Measurements from ENCODE around the gene PPP1R13L. TPM values are rescaled to one million over a fixed set of nuclear protein-coding genes. Genes with fewer than 3 reads are reported as not detected.

The PPP1R13L gene
- total and polyA plus RNA-seq, 4 donors = 0.59 to 3.5 (median 2.0) TPM

DNA sequence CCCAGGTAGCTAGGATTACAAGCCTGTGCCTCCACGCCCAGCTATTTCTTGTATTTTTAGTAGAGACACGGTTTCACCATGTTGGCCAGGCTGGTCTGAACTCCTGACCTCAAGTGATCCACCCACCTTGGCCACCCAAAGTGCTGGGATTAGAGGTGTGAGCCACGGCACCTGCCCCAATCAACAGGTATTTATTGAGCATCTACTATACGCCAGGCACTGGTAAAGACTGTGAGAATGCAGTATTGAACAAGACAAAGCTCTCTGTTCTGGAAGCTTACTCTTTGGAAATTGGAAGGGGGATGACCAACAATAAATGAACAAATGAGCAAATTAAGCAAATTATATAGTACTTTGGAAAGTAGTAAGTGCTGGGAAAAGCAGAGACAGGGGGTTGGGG lies 40.3 kb upstream of the PPP1R13L start:
- Histone ChIP-seq H3K4me3 (ENCODE audit: low read depth, low read length) (no peak overlapping the region), H3K27ac (ENCODE audit: low read depth, low read length) (no peak overlapping the region), H3K36me3 (ENCODE audit: control insufficient read depth, insufficient read depth, low read length) (no peaks in the 10 kb centered on the region), H3K9me3 (ENCODE audit: control insufficient read depth, insufficient read depth, low read length) (no peaks in the 10 kb centered on the region), H3K4me1 (ENCODE audit: control insufficient read depth, insufficient read depth, low read length) (peaks cover 31% of the 10 kb centered on the region), H3K27me3 (ENCODE audit: control insufficient read depth, insufficient read depth, low read length) (peaks cover 2% of the 10 kb centered on the region)
- WGBS (ENCODE audit: insufficient coverage) = 90% methylated on average over 4 of the region's 4 CpGs
- DNase-seq (ENCODE audit: low read depth in 4 of 6, low spot score in 6 of 6) = no peak

DNA sequence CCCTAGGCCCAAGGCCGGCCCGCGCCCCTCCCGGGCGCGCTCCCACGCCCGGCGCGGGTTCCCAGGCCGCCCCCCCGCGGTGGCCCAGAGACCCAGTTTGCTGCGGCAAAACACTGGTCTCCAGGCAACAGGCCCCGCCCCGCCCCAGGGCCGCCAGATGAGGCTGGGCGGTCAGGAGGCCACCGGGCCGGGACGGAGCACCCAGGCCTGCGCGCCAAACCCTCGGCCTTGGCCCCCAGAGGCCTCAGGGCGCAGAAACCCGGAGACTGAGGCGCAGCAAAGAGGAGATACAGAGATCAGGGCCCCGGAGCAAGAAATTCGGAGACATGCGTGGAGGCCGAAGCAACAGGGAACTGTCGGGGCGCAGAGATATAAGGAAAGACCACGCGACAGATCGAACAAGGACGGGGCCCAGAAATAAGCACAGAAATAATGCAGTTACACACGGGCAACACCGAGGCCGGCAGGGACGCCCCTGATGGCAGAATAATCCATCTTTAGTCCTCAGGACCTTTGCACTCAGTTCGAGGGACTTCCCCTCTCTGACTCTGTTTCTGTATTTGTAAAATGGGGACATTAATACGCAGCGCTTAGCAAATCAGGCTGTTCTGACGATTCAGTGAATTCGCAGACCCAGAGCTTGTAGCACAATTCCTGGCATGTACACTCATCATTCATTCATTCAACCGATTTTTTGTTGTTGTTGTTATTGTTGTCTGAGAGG lies 39.6 kb upstream of the PPP1R13L start:
- Histone ChIP-seq H3K36me3 (ENCODE audit: control insufficient read depth, insufficient read depth, low read length) (no peaks in the 10 kb centered on the region), H3K27ac (ENCODE audit: low read depth, low read length) (peak overlapping the region; percentile 91), H3K4me3 (ENCODE audit: low read depth, low read length) (peak overlapping the region; percentile 39), H3K9me3 (ENCODE audit: control insufficient read depth, insufficient read depth, low read length) (no peaks in the 10 kb centered on the region), H3K27me3 (ENCODE audit: control insufficient read depth, insufficient read depth, low read length) (peaks cover 2% of the 10 kb centered on the region), H3K4me1 (ENCODE audit: control insufficient read depth, insufficient read depth, low read length) (peaks cover 32% of the 10 kb centered on the region)
- peak in 2 of 6 donors; percentile 70 to 92 for DNase-seq (ENCODE audit: low read depth in 4 of 6, low spot score in 6 of 6)
- 7% methylated on average over 35 of the region's 47 CpGs for WGBS (ENCODE audit: insufficient coverage)

DNA sequence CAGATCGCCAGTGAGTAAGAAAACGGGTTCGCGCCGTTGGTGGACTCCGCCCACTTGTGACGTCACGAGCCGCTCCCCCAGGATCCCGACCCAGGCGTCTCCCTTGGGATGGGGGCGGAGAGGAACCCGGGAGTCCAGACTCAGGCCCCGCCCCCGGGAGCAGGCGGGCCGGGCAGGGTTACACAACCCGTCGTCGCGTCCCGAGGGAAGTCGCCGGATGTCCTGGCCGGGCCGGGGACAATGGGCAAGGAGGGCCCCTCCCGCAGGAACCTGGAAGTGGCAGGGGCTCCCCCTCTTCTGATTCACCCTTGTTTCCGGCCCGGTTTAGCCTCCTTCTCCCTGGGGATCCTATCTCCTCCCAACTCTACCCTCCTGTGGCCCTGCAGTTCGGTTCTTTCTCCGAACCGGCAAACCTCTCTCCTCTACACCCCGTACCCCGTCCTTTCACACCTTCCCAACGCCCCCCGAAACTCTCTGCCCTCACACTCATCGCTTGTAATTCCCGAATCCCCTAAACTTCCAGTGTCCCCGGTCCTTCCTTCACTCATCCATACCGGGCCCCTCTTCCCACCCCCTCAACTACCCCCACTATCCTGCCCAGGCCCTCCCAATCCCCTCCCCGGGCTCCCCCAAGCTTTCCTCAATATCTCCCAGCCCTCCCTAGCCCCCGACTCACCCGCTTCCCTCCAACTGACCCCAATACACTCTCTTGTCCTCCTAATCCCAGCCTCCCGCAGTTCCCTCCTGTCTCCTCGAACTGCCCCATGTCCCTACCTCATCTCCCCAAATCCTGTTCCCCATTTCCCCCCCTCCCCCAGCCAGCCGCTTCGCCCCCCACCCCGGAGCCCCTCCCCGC lies 38.8 kb upstream of the PPP1R13L start:
- peak in 2 of 6 donors; percentile 76 to 89 for DNase-seq (ENCODE audit: low read depth in 4 of 6, low spot score in 6 of 6)
- 1% methylated on average over 45 of the region's 49 CpGs for WGBS (ENCODE audit: insufficient coverage)
- H3K4me1 ChIP-seq (ENCODE audit: control insufficient read depth, insufficient read depth, low read length) = peaks cover 32% of the 10 kb centered on the region
- peak overlapping the region; percentile 62 for H3K4me3 ChIP-seq (ENCODE audit: low read depth, low read length)
- H3K27me3 ChIP-seq (ENCODE audit: control insufficient read depth, insufficient read depth, low read length) = peaks cover 2% of the 10 kb centered on the region
- H3K36me3 ChIP-seq (ENCODE audit: control insufficient read depth, insufficient read depth, low read length) = no peaks in the 10 kb centered on the region
- H3K9me3 ChIP-seq (ENCODE audit: control insufficient read depth, insufficient read depth, low read length) = no peaks in the 10 kb centered on the region
- peak overlapping the region; percentile 79 for H3K27ac ChIP-seq (ENCODE audit: low read depth, low read length)

DNA sequence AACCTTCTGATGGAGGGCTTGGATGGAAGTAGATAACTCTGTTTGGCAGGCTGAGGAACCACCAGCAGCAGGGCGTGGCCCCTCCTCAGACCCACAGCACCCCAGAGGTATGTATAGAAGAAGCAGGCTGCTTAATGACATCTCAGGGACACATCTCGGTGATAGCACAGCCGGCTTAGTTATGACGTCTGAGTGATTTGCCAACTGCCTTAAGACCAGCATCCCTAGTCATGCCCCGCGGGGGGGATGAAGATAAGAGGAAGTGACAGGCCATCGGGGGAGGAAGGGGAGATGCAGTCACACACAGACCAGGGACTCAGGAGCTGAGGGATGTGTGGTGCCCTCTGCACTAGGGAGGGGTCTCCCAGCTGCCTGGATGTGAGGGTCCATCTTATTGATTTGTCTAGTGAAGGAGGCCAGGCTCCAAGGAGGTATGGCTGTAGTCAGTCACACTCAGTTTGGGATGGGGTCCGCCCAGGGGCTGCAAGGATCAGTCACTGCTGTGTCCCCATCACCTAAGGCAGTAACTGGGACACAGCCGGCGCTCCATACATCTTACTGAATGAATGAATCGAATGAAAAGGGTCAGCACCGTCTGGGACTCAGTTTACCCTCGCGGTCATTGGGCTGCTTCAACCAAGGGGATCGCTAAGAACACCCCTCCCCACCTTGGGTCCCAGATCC lies 38.1 kb upstream of the PPP1R13L start:
- Histone ChIP-seq H3K4me1 (ENCODE audit: control insufficient read depth, insufficient read depth, low read length) (peaks cover 32% of the 10 kb centered on the region), H3K36me3 (ENCODE audit: control insufficient read depth, insufficient read depth, low read length) (no peaks in the 10 kb centered on the region), H3K27me3 (ENCODE audit: control insufficient read depth, insufficient read depth, low read length) (peaks cover 2% of the 10 kb centered on the region), H3K27ac (ENCODE audit: low read depth, low read length) (peak overlapping the region; percentile 79), H3K9me3 (ENCODE audit: control insufficient read depth, insufficient read depth, low read length) (no peaks in the 10 kb centered on the region), H3K4me3 (ENCODE audit: low read depth, low read length) (peak overlapping the region; percentile 62)
- WGBS (ENCODE audit: insufficient coverage) = 16% methylated on average over 13 of the region's 15 CpGs
- DNase-seq (ENCODE audit: low read depth in 4 of 6, low spot score in 6 of 6) = peak in 2 of 6 donors; percentile 31 to 41

DNA sequence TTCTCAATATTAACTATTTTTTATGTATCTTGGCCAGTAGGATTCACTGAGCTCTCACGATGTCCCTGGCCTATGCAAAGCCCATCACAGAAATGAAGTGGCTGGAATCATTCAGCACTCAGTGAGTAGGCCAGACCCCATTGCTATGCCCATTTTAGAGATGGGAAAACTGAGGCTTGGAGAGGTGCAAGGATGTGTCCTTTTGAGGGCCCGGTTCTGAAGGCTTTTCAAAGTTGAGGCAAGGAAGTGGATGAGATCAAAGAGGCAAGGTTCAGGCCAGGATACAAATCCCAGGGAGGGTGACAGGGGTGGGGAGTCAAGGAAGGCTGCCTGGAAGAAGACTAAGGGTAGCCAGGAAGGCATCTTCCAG lies 37.5 kb upstream of the PPP1R13L start:
- Histone ChIP-seq H3K27me3 (ENCODE audit: control insufficient read depth, insufficient read depth, low read length) (peaks cover 2% of the 10 kb centered on the region), H3K4me3 (ENCODE audit: low read depth, low read length) (no peak overlapping the region), H3K36me3 (ENCODE audit: control insufficient read depth, insufficient read depth, low read length) (no peaks in the 10 kb centered on the region), H3K4me1 (ENCODE audit: control insufficient read depth, insufficient read depth, low read length) (peaks cover 32% of the 10 kb centered on the region), H3K9me3 (ENCODE audit: control insufficient read depth, insufficient read depth, low read length) (no peaks in the 10 kb centered on the region), H3K27ac (ENCODE audit: low read depth, low read length) (no peak overlapping the region)
- WGBS (ENCODE audit: insufficient coverage) = 92% methylated on average over 2 of the region's 2 CpGs
- DNase-seq (ENCODE audit: low read depth in 4 of 6, low spot score in 6 of 6) = no peak

DNA sequence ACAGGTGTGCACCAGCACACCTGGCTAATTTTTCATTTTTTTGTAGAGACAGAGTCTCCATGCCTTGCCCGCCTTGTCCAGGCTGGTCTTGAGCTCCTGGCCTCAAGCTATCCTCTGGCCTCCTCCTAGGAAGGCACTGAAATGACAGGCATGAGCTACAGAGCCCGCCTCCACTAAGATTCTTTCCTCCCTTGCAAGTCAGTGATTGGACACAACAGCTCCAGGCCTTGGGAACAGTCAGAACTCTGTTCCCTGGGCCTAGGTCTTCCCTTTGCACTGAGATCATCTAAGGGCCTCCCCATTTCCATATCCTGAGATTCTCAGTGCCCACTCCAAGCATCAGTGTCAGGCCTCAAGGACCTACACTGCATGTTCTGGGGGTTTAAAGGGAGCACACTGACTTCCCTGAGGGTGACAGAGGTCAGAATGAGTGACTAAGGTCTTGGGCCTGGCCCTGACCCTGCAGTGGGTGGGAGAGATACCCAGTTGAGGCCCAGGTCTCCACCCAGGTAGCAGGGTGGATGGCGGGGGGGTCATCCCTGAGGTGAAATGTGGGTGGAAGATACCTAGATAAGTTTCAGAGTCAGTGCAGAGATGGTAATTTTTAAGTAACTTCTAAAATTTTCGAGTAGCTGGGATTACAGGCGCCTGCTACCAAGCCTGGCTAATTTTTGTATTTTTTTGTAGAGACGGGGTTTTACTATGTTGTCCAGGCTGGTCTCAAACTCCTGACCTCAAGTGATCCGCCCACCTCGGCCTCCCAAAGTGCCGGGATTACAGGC lies 36.2 kb upstream of the PPP1R13L start:
- no peaks in the 10 kb centered on the region for H3K9me3 ChIP-seq (ENCODE audit: control insufficient read depth, insufficient read depth, low read length)
- no peak overlapping the region for H3K4me3 ChIP-seq (ENCODE audit: low read depth, low read length)
- peaks cover 2% of the 10 kb centered on the region for H3K27me3 ChIP-seq (ENCODE audit: control insufficient read depth, insufficient read depth, low read length)
- H3K27ac ChIP-seq (ENCODE audit: low read depth, low read length) = no peak overlapping the region
- DNase-seq (ENCODE audit: low read depth in 4 of 6, low spot score in 6 of 6) = peak in 1 of 6 donors; percentile 24
- no peaks in the 10 kb centered on the region for H3K36me3 ChIP-seq (ENCODE audit: control insufficient read depth, insufficient read depth, low read length)
- 98% methylated on average over 5 of the region's 9 CpGs for WGBS (ENCODE audit: insufficient coverage)
- peaks cover 32% of the 10 kb centered on the region for H3K4me1 ChIP-seq (ENCODE audit: control insufficient read depth, insufficient read depth, low read length)

DNA sequence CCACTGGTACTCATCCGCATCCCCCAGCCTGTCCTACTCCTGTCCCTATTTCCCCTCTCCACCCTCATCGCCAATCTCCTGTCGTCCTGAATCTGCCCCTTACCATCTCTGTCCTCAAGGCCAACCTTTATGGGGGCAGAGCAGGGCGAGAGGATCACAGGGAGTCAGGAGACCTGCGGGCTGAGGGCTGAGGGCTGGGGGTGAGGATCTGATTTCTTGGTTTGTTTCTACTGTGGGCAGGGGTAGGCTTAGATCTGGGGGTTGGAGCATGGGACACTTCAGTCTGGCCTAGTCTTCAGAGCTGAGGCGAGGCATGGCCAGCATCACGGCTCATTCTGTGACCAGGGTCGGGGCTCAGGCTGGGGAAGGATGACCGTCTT lies 35.4 kb upstream of the PPP1R13L start:
- peak in 1 of 6 donors; percentile 23 for DNase-seq (ENCODE audit: low read depth in 4 of 6, low spot score in 6 of 6)
- Histone ChIP-seq H3K4me3 (ENCODE audit: low read depth, low read length) (peak overlapping the region; percentile 41), H3K36me3 (ENCODE audit: control insufficient read depth, insufficient read depth, low read length) (no peaks in the 10 kb centered on the region), H3K27me3 (ENCODE audit: control insufficient read depth, insufficient read depth, low read length) (peaks cover 2% of the 10 kb centered on the region), H3K27ac (ENCODE audit: low read depth, low read length) (peak overlapping the region; percentile 35), H3K4me1 (ENCODE audit: control insufficient read depth, insufficient read depth, low read length) (peaks cover 32% of the 10 kb centered on the region), H3K9me3 (ENCODE audit: control insufficient read depth, insufficient read depth, low read length) (no peaks in the 10 kb centered on the region)
- 77% methylated on average over 5 of the region's 9 CpGs for WGBS (ENCODE audit: insufficient coverage)

DNA sequence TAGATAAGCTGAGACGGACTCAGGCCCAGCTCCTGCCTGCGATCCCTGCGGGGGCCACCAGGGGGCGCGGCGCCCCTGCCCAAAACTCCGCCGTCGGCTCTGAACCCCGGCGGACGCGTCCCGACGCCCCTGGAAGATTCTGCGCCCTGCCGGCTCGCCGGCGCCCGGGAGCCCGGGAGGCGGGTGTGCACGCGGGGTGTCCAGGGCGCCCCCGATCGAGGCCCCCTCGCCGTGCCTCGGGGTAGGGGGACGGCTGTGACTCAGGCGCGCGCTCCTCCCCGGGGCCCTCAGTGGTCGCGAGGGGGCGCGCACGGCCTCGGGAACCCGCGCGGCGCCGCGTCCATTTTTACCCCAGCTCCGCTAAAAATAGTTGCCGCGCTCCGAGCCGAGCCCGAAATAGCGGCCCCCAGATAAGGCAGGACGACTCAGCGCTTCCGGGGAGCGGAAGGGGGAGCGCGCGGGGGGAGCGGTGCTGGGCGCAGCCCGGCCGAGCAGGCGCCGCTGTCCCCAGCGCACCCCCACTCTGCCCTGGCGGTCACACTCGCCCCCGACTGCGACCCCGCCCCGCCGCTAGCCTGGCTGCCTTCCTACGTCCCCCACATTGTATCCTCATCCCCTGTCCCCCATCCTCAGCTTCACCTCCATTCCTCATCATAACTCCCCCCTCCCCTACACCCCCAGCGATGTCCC lies 34.8 kb upstream of the PPP1R13L start:
- peak in 3 of 6 donors; percentile 53 to 92 (median 84) for DNase-seq (ENCODE audit: low read depth in 4 of 6, low spot score in 6 of 6)
- H3K27me3 ChIP-seq (ENCODE audit: control insufficient read depth, insufficient read depth, low read length) = peaks cover 2% of the 10 kb centered on the region
- 0% methylated on average over 77 of the region's 78 CpGs for WGBS (ENCODE audit: insufficient coverage)
- H3K9me3 ChIP-seq (ENCODE audit: control insufficient read depth, insufficient read depth, low read length) = no peaks in the 10 kb centered on the region
- H3K27ac ChIP-seq (ENCODE audit: low read depth, low read length) = peak overlapping the region; percentile 35
- peaks cover 29% of the 10 kb centered on the region for H3K4me1 ChIP-seq (ENCODE audit: control insufficient read depth, insufficient read depth, low read length)
- no peaks in the 10 kb centered on the region for H3K36me3 ChIP-seq (ENCODE audit: control insufficient read depth, insufficient read depth, low read length)
- H3K4me3 ChIP-seq (ENCODE audit: low read depth, low read length) = peak overlapping the region; percentile 41
